HG02642 (cell line): ENCODE results near the gene PTPRU.
"Not testable (repeated sequence)": the region's sequence is repeated elsewhere in the genome, so short reads cannot be mapped to it uniquely, and the experiment has no call there.

Experiments used
- ATAC-seq: cut with Tn5 transposase; IDR thresholded peaks from one replicate; pipeline ENCODE4 v1.9.1; 2021; ENCODE audit warnings: mild to moderate bottlenecking; ENCODE audit not compliant: unreplicated experiment, poor library complexity

The PTPRU gene

DNA sequence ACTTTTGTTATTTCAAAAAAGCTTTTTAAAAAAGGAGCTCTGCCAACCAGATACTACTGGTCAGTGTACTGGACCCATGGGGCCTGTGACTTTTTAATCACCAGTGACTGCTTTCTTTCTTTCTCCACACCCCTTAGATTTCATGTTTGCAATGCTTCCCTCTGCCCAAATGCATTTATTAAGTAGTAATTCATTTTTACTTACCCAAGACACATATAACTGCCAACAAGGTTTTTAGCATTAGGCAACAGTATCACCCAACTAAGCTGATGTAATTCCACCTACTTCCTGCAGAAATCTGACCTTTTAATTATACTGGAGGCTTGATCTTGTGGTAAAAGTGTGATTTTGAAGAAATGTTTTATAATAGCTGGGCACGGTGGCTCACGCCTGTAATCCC is 18.1 kb upstream of the PTPRU start:
- no peak for ATAC-seq

DNA sequence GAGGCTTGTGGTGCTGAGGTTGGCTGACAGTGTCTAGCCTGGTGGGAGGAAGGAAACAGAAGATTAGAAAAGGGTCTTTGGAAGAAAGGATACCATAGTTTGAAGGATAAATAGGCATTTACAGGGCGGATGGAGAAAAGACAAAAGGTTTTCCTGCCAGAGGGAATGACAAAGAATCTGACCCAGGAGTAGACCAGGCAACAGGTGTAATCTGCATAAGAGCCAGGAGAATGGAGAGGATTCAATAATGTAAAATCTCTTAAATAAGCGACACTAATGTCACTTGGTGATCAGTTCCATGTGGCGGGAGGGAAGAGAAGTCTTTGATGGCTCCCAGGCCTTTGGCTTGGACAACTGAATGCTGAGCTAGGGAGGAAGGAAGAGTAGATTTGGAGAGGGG is 15.0 kb upstream of the PTPRU start:
- ATAC-seq: no peak

DNA sequence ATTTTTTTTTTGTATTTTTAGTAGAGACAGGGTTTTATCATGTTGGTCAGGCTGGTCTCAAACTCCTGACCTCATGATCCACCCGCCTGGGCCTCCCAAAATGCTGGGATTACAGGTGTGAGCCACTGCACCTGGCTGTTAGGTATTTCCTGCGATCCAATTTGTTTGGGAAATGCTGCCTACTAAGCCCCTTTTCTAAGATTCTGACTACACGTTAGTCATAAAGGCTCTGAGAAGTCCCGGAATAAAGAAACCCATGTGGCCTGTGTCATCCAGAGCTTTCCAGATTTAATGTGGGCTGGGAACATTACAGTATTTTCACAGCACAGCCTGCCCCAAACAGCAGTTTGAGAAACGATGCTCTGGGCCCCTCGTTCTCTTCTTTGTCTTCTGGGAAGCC is 14.1 kb upstream of the PTPRU start:
- not testable (repeated sequence) for ATAC-seq

DNA sequence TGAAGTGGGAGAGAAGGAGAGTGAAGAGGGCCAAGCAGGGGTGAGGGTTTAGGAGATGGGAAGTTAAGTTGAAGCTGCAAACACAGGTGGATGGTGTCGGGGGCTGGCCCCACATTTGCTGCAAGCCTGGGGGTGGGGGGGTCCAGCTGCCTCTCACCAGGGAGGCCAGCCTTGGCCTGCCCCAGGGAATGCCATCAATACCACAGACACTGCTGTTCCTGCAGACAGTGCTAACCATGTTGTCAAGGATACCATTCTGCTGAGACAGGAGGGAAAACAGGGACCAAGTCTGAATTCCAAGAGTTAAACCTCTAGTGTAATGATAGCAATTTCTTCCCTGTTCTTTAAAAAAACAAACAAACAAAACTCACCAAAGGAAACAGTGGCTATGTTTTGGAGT is 13.6 kb upstream of the PTPRU start:
- no peak for ATAC-seq

DNA sequence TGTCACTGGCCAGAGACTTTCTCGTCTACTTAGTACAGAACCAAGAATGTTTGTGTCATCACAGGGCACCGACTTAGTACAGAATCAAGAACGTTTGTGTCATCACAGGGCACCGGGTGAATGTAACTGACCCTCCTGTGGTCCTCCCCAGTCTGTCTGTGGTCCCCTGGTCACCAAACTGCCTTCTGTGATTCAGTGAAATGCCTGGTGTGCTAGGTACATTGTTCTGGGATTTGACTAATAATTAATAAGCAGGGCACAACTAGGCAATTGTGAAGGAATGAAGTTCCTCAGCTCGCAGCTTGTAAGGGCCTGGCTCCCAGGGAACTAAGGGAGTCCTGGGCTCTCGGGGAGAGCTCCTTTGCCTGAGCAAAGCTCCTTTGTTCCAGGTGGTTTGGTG is 12.8 kb upstream of the PTPRU start:
- ATAC-seq: no peak

DNA sequence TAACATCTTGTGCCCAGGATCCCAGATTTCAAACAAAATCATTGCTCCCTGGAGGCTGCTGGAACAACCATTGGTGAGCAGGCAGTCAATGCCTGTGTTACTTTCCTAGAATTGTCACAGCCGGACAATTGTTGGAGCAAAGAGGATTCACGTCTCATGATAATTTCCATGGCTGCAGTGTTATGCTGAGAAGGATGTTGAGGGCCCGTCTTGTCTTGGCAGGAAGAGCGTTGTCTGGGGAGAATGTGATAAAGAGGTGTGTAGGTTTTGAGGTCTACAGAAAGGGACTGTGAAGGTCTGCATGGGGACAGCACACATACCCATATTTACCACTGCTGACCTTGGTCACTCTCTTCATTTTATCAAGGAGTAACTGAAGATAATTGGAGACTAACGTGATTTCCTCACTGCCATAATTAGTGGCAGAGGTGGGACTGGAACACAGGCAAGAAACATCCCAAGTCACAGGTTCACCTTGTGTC is 11.9 kb upstream of the PTPRU start:
- no peak for ATAC-seq

DNA sequence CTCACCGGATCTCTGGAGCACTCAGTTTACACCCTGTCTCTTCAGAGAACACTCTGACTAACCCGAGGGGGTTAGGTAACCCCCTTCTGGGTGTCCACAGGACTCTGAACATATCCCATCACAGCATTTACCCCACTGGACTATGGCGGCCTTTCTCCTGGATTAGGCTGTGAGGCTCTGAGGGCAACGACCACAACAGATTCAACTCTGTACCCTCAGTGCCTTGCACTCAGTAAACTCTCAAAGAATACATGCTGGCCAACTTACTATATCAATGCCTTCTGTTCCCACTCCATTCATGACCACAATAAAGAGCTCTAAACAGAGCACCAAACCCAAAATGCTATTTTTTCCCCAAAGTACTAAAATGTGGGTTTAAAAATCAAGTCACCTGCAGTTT is 11.0 kb upstream of the PTPRU start:
- ATAC-seq: no peak

DNA sequence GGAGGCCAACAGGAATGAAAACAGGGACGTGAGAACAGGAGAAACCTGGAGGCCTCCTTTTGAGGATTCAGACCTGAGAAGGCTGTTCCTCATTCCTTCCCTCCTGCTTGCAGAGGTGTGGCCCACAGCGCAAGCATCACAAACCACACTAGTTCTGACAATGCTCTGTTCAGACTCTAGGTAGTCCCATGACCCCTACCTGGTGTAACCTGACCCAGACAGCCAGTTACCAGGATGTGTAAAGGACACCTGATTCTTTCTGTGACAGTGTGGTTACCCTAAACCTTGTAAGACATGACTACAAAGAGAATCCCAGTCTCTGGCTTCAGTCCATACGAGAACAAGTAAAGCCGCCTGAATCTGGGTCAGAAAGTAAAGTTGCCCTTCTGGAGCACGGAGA is 8.8 kb upstream of the PTPRU start:
- no peak for ATAC-seq

DNA sequence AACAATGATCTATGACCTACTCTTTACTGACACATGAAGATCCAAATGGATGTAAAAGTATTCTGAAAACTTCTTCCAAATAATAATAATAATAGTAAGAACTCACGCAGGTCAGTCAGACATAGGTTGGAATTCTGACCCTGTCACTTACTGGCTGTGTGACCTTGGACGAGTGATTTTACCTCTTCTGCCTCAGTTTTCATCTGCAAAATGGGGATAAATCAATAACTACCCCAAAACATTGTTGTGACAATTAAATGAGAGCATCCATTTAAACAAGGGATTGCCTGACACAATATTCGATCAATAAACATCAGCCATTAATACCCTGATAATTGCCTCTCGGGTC is 6.1 kb upstream of the PTPRU start:
- ATAC-seq: peak; percentile 10

DNA sequence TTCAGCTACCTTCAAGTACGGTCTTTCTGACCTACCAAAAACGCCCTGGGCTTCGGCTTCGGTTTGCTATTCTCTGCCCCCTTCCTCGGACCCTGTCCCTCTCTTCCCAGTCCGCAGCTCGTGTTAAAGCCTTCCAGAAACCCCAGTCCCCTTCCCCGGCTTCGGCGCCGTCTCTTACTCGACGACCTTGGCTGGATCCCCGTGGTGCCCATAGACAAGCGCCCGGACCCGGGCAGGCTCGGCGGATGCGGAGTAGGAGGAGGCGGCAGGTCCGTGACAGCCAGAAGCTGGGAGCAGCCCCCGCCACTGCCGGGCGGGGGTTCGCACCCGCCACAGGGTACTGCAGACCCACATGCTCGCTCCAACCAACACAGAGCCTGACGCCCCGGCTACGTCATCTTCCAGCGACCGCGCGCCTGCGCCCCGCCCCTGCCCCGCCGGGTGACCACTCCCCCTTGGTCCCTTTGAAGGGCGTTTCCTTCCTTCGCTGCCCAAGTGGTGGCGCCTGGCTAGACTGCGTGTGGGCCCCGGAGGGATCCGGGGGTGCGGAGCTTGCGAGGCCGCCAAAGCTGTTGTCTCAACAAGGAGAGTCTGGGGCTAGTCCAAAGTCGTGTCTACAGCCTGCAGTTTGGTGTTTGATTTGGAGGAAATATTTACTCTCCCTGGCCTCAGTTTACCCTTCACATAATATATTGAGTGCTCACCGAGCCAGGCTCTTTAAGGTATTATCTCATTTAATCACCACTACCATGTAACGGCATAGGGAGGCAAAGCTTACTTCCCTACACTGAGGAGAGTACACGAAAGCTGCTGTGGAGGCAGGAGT is 5.6 kb upstream of the PTPRU start, which contains the start of gene MECR:
TSS of gene MECR (minus strand) at position 382 of the 826 bp plus-strand sequence. CDS start at position 354, 28 bp downstream.
- ATAC-seq: peak; percentile 92

DNA sequence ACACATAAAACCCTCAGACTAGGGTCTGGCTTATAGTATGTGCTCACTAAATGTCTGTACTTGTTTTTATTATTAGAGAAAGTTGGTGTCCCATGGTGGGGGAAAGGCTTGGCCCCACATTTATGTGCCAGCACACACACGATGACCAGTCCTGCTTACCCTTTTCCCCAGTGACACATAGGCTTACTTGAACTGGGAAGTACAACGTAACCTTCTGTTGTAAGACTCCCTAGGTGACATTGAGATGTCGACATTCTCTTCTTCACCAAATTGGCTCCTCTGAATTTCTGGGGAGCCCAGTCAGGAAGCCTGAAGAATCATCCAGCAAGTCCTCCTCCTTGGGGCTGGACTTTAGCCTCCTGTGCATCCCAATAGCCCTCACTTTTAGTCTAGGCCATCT is 3.9 kb upstream of the PTPRU start:
- no peak for ATAC-seq

DNA sequence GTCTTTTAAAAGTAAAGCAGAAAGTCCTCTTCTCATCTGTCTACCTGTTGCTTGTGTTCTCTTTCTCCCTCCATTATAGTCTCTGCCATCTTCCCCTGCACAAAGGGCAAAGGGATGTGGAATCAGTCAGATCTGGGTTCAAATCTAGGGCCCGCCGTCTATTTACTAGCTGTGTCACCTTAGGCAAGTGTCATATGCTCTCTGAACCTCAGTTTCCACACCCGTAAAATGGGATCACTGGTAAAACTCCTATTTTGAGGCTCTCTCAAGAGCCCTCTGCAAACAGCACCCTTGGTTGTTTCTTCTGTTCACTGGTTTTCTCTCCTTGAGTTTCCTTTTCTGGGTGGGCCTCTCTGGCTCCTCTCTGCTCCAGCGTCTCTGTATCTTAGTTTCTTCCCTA is 2.6 kb upstream of the PTPRU start:
- ATAC-seq: no peak

DNA sequence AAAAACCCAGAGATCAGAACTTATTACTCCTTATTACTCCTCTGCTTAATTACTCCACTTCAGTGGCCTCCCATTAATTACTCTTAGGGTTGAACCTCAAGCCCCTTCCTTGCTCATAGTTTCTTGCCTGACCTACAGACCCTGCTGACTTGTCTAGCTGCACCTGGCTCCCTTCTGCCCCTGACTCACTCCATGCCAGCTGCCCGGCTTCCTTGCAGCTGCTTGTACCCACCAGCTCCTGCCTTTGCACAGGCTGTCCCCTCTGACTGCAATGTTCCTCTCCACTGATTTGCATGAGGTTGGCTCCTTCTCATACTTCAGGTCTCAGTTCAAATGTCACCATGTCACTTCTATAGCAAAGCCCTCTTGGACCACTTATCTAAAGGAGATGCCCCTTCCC is 1.9 kb upstream of the PTPRU start:
- ATAC-seq: no peak

DNA sequence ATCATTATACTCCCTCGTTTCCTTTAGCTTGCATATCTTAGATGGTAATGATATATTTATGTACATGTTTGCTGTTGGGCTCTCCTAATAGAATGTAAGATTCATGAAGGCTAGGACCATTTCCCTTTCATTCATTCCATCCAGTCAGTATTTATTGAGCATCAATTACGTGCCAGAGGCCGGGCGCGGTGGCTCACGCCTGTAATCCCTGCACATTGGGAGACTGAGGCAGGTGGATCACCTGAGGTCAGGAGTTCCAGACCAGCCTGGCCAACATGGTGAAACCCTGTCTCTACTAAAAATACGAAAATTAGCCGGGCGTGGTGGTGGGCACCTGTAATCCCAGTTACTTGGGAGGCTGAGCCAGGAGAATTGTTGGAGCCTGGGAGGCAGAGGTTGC is 1.4 kb upstream of the PTPRU start:
- not testable (repeated sequence) for ATAC-seq

DNA sequence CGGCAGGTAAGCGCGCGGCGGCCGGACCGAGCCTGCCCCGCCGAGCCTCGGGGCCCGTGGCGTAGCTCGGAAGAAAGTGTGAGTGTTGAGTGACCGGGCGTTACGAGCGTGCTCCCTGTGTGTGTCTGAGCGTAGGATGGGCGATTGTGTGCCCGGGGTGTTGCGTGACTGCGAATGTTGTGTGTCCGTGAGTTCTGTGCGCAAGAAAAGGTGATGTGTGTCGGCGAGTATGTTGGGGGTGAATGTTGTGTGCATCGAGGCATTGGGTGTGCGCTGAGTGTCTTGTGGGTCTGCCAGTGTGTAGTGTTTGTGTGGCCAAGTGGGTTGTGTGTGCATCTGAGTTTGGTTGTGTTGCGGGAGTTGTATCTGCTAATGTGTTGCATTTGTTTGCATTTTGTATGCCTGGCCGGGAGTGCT is 398 bp downstream of the PTPRU start:
- ATAC-seq: no peak

DNA sequence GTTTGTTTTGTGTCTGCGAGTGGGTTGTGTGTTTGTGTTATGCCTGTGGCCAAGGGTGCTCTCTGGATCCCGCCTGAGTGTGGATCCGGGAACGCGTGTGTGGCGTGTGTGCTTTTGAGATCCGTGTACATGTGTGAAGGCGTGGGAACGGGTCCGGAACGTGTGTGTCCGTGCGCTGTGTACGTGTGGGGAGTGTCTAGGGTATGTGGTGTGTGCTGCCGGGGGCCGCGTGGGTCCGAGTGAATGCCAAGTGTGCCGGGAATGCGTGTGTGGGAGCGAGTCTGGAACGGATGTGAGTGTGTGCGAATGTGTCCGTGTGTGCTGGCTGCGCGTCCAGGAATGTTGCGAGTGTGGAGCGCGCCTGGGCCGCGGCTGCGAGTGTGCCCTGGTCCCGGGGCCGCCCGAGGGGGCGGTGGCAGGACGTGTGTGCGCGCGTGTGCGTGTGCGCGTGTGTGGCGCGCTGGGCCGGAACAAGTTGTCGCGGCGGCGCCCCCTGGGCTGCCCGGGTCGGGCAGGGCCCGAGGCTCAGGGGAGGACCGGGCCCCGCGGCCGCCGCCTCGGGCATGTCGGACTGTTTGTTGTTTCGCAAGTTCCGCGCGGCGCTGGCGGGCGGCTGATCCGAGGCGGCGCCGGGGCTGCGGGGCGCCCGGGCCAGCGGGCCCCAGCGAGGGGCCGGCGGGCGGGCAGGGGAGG is 953 bp downstream of the PTPRU start:
- ATAC-seq: no peak

DNA sequence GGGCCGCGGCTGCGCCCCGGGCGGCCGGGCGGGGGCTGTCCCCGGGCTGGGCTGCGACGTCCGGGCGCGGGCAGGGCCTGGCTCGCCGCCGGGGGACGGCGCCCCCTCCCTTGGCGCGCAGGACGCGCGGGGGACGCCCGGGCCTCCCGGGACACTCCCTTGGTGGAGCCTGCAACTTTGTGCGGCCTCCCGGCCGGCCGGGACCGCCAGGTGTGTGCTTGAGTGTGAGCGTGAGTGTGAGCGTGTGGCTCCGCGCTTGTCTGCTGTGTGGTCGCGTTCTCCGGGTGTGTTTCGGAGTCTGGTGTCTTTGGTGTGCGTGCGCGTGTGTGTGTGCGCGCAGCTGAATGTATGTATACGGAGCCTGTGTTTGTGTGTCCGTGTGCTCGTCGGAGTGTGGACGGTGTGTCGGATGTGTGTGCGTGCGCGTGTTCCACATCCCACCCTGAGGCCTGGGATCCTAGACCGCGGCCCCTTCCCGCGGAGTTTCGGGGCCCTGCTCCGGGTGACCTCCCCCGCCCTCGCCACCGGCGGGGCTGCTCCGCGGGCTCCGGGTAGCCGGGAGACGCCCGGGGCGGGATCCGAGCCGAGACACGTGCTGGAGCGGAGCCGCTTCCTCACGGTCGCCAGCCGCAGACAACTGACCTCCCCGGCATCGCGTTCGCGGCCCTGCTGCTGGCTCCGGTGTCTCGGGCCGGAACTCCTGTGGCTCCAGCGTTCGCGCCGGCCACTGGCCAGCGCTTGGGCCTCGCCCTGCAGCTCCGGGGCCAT is 1.7 kb downstream of the PTPRU start:
- no peak for ATAC-seq

DNA sequence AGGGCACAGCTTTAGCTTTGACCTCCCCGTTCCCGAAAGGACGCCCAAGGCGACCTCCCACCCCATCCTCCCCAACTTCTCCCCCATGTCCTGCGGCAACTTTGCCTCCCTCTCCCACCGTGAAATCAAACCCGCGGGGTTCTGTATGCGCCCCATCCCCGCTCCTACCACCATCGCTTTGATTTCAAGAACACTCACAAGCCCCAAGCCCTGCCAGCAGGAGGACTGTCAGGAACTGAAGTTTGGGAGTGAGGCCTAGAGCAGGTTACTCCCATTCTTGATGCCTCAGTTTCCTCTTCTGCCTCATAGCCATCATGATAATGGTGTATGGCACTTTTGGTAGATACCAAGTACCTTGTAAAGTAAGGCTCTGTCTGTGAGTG is 2.3 kb downstream of the PTPRU start:
- ATAC-seq: no peak

DNA sequence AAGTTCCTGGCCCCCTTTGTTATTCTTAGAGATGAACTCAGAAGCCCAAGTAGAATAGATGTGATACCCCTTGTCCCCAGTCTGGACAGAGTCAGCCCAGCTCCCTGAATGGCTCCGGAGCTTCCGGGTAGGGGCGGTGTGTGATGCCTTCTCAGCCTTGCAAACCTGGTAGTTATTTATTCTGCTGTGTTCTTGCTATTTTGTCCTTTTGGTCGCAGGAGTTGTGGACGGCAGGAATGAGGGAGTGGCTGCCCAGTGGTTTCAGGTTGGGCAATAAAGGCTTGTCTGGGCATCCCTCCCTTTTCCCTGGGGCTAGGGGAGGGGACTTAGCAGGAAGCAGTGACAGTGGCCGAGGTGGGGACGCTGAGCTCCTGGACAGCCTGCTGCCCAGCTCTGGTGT is 2.8 kb downstream of the PTPRU start:
- no peak for ATAC-seq

DNA sequence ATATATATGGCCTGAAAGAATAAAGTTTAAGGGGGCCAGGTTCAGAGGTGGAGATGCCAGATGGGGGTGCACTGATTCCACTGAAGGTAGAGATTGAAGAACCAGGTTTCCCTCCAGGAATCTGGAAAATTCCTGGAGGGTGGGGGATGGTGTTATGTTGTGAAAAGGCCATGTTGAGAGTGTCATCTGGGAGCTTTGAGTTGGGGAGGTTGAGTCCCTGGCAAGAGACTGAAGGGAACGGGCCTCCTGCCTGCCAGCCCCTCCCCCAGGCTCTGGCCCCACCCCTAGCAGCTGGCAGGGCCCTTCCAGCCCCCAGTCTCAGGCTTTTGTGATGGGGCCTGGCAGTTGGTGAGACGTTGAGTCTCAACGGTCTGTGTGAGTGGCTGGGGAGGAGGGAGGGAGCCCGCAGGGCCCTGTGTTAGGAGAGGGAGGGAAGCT is 4.1 kb downstream of the PTPRU start:
- no peak for ATAC-seq

DNA sequence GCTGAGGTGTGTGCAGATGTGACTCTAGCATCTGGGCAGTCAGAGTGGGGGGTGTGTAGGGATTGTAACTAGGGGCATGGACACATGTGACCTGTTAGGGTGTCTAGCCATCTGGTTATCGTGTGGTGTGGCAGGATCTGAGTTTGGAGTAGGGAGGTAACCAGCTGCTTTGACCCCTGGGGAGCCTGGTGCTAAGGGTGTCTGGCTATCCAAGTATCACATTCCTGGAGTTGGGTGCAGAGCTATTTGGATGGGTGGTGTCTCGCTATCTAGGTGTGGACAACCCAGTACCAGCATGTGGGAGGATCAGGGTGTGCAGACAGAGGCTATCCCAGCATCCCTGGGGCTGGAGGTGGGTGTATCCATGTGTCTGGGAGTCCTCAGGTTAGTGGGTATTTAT is 4.7 kb downstream of the PTPRU start:
- no peak for ATAC-seq
